Activated CD4-positive, alpha-beta T cell treated with anti-CD3 and anti-CD28 coated beads for 1 hour (primary cell): ENCODE measurements around the gene SOCS4.

ENCODE experiments used
- DNase-seq: peaks from one replicate; pipeline ENCODE4 v3.0.0-alpha.2; 2020

The SOCS4 gene

DNA sequence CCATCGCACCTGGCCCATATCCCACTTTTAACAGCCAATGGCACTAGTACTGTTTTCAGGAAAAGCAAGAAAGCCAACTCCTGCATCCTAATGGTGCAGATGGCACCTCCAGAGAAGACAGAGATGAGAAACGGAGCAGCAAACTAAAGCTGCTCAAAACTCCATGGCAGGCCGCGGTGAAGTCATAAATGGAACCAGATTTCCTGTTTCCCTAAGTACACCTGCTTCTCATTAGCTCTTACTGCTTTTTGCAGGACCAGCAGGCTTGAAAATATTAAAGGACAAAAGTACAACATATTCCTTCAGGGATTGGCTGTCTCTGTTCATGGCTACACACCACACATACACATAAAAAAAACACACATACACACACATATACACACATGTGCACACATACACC, 65.3 kb downstream of the SOCS4 start:
- no peak for DNase-seq

DNA sequence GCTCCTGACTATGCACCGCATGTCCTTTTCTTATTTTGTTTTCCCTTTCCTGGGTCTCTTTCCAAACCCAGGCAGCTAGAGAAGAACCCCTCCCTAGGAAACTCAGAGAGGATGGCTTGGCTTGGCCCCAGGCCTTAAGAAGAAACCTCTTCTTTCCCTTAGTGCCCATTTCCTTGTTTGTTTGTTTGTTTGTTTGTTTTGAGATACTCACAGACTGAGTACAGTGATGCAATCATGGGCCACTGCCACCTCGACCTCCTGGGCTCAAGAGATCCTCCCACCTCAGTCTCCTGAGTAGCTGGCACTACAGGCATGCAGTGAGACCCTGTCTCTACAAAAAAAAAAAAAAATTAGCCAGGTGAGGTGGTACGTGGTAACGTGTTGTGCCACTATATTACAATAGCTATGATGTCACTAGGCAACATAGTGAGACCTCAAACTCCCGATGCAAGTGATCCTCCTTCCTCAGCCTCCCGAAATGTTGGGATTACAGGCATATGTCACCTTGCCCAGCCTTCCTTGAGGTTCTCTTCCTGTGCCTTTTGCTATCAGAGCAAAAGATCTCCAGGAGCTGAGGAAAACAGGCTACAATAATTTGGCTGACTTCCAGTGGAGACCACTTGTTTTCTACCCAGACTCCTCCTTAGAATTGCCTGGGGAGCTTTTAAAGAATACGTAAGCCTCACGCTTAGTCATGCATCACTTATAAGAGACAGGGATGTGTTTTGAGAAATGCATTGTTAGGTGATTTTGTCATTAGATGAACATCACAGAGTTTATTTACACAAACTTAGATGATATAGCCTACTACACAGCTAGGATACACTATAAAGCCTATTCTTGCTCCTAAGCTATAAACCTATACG, 67.5 kb downstream of the SOCS4 start:
- no peak for DNase-seq

DNA sequence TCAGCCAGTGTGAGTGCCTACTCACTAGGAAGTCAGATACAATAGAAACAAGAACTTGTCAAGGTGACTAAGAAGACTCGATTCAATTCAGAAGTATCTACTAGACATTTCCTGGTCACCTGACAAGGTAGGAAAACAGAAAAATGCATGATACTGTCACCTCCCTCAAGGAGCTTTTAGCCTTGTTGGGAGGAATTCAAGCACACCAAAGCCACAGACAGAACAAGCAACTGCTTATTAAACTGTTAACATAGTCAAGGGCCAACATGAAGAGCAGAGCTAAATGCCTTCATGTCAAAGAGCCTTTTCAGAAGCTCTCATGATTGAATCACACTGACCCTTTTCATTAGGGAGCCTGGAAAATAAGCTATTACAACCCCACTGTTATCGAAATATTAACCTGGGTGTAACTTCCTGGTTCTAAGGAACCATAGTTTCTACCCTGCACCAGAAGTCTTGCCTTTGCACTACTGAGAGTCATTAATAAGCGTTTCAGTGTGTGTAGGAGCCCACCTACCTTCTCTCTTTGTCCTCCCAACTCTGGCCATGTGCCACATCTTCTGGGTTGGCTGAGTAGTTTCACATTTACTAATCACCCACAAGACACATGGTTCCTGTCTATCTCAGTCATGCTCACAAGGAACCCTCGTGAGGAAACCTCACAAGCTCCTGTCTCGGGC, 71.0 kb downstream of the SOCS4 start:
- no peak for DNase-seq

DNA sequence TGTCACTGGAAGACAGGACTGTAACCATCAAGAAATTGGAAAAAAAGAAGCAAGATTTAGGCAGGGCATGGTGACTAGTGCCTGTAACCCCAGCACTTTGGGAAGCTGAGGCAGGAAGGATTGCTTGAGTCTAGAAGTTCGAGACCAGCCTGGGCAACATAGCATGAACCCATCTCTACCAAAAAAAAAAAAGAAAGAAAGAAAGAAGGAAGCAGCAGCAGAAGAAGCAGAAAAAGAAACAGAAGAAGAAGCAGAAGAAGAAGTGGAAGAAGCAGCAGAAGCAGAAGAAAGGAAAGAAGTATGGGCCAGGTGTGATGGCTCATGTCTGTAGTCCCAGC, 71.5 kb downstream of the SOCS4 start:
- DNase-seq, result no peak
